WERI-Rb-1 (cell line): Measurements from ENCODE around the gene VKORC1.
A peak's percentile ranks its signal among the peaks of the same experiment; 100 is the strongest.

Experiments
- DNase-seq: peaks from one replicate; pipeline ENCODE4 v3.0.0-alpha.2; 2020
- H3K27ac ChIP-seq: fragments of 250-450 bp; sonication (Bioruptor Pico); 2 replicates; pipeline ENCODE4 v1.5.1; 2020; ENCODE audit warnings: mild to moderate bottlenecking, moderate library complexity
- H3K27me3 ChIP-seq: fragments of 250-450 bp; sonication (Bioruptor Pico); 2 replicates; pipeline ENCODE4 v1.5.1; 2021; ENCODE audit warnings: mild to moderate bottlenecking, low read depth, moderate library complexity; ENCODE audit not compliant: insufficient read depth, severe bottlenecking
- H3K36me3 ChIP-seq: fragments of 250-450 bp; sonication (Bioruptor Pico); 2 replicates; pipeline ENCODE4 v1.5.1; 2020; ENCODE audit warnings: mild to moderate bottlenecking, moderate library complexity
- H3K4me3 ChIP-seq: 2 replicates; pipeline ENCODE4 v1.5.1; 2011; ENCODE audit warnings: low read depth, mild to moderate bottlenecking, control low read depth, low read length
- H3K9me3 ChIP-seq: fragments of 250-450 bp; sonication (Bioruptor Pico); 2 replicates; pipeline ENCODE4 v1.5.1; 2021; ENCODE audit warnings: mild to moderate bottlenecking, moderate library complexity; ENCODE audit not compliant: severe bottlenecking
- TF ChIP-seq, protein P1 (sequence below): IDR thresholded peaks from 2 replicates; pipeline ENCODE4 v1.5.1; 2011; ENCODE audit warnings: low read depth, mild to moderate bottlenecking, control low read depth, inconsistent platforms, low read length

The VKORC1 gene

DNA sequence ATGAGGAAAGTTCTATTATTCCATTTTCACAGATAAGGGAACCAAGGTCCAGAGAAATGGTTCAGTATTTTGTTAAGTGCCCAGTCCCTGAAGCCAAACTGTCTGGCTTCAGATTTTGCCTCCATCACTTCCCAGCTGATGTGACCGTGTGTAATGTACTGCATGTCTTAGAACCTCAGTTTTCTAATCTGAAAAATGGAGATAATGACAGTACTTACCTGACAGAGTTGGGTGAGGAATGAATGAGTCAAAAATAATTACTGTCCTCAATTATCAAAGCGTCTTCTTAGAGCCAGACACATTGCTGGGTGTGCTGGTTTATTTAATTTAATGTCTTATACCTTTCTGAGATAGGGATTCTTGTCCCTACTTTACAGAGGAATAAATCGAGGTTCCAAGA, 27.3 kb downstream of the VKORC1 start:
- peaks cover 20% of the 10 kb centered on the region for H3K36me3 ChIP-seq
- TF ChIP-seq, protein P1, sequence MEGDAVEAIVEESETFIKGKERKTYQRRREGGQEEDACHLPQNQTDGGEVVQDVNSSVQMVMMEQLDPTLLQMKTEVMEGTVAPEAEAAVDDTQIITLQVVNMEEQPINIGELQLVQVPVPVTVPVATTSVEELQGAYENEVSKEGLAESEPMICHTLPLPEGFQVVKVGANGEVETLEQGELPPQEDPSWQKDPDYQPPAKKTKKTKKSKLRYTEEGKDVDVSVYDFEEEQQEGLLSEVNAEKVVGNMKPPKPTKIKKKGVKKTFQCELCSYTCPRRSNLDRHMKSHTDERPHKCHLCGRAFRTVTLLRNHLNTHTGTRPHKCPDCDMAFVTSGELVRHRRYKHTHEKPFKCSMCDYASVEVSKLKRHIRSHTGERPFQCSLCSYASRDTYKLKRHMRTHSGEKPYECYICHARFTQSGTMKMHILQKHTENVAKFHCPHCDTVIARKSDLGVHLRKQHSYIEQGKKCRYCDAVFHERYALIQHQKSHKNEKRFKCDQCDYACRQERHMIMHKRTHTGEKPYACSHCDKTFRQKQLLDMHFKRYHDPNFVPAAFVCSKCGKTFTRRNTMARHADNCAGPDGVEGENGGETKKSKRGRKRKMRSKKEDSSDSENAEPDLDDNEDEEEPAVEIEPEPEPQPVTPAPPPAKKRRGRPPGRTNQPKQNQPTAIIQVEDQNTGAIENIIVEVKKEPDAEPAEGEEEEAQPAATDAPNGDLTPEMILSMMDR, result no peak
- DNase-seq, result no peak
- no peak overlapping the region for H3K4me3 ChIP-seq
- H3K27me3 ChIP-seq, result peaks cover 8% of the 10 kb centered on the region
- H3K27ac ChIP-seq, result no peak overlapping the region
- H3K9me3 ChIP-seq, result no peaks in the 10 kb centered on the region

GRCh38 chr16:31064882-31065461, 29.6 kb downstream of the VKORC1 start:
- Histone ChIP-seq H3K27ac (no peak overlapping the region), H3K9me3 (no peaks in the 10 kb centered on the region), H3K4me3 (no peak overlapping the region), H3K27me3 (peaks cover 8% of the 10 kb centered on the region), H3K36me3 (peaks cover 37% of the 10 kb centered on the region)
- DNase-seq, result peak; percentile 91
- TF ChIP-seq, protein P1, result no peak

- TF ChIP-seq, protein P1, result no peak
- Histone ChIP-seq H3K27ac (no peak overlapping the region), H3K36me3 (peaks cover 37% of the 10 kb centered on the region), H3K4me3 (no peak overlapping the region), H3K9me3 (no peaks in the 10 kb centered on the region), H3K27me3 (peaks cover 8% of the 10 kb centered on the region)
- DNase-seq, result no peak
Measured at GRCh38 chr16:31063843-31064611, 30.6 kb downstream of the VKORC1 start.

DNA sequence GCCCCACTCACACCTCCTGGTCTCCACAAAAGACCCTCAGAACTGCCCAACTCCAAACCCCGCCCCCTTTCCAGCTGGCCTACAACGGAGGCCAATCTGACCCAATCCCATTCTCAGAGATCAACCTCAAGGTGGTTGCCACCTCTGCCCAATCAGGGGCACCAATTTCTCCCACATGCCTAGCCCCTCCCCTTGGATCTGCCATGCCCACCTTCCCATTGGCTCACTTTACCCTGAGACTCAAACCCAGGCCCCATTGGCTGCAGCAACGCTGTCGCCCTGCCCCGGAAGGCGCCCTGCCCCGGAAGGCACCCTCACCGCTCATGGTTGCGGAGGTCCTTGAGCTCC, 31.1 kb downstream of the VKORC1 start:
- Histone ChIP-seq H3K27me3 (peaks cover 8% of the 10 kb centered on the region), H3K36me3 (peaks cover 37% of the 10 kb centered on the region)
- TF ChIP-seq, protein P1, result no peak

DNA sequence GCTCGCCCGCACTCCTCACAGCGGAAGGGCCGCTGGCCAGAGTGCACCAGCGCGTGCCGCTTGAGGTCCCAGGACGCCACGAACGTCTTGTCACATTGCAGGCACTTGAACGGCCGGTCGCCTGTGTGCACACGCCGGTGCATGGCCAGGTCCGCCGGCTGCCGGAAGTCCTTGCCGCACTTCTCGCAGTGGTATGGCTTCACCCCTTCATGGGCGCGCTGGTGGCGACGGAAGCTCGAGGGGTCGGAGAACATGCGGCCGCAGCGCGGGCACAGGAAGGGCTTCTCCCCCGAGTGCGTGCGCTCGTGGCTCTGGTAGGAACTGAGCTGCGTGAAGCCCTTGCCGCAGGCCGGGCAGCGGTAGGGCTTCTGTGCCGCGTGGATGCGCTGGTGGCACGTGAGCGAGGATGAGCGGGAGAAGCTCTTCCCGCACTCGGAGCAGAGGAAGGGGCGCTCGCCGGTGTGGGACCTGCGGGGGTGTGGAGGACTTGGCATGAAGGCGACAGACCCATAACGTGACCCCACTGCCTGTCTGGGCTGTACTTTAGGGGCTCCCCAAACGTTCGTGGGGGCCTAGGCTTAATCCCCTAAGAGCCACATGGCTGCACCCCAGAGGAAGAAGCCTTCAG, 32.7 kb downstream of the VKORC1 start:
- Histone ChIP-seq H3K27ac (no peak overlapping the region), H3K27me3 (peaks cover 8% of the 10 kb centered on the region), H3K36me3 (peaks cover 37% of the 10 kb centered on the region), H3K4me3 (no peak overlapping the region), H3K9me3 (no peaks in the 10 kb centered on the region)
- TF ChIP-seq, protein P1, result no peak
- DNase-seq, result no peak

More for the DNA sequence above, 31.1 kb downstream of the VKORC1 start:
- no peak for DNase-seq
- Histone ChIP-seq H3K9me3 (no peaks in the 10 kb centered on the region), H3K27ac (no peak overlapping the region), H3K4me3 (no peak overlapping the region)
